Thyroid gland (tissue), 4 donors: ENCODE data around the gene MCHR1.

Source experiments
- POLR2A ChIP-seq, 2 donors: fragments of 450-650 bp; IDR thresholded peaks; one replicate each; pipeline ENCODE4 v1.6.1; 2017; ENCODE audit warnings: antibody characterized with exemption in 2 of 2, mild to moderate bottlenecking in 2 of 2, moderate library complexity in 1 of 2
- TF ChIP-seq, protein P1 (sequence below), 6 experiments: fragments of 200-600 bp in 3 of 6; fragments of 450-650 bp in 3 of 6; sonication (generic) in 3 of 6; IDR thresholded peaks; one replicate each; pipeline ENCODE4 v1.5.1; 2016 to 2019; ENCODE audit warnings: antibody characterized with exemption in 6 of 6, mild to moderate bottlenecking in 2 of 6, inconsistent platforms in 1 of 6, moderate library complexity in 1 of 6

DNA sequence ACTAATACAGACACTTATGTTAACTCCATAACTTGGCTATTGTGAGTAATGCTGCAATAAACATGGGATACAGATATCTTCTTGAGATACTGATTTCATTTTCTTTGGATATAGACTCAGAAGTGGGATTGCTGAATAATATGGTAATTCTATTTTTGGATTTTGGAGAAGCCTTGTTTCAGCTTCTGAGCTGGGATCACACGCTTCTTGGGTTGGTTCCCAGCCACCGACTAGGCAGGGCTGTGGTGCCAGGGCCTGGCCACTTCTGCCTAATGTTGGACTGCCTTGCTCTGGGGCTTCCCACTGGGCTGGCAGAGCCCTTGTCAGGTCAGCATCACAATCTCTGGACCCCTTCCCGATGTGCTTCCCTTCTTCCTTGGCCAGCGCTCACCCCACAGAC, 14.0 kb upstream of the MCHR1 start:
- TF ChIP-seq POLR2A (IDR thresholded peaks at IDR 0.05), result no peak
- TF ChIP-seq, protein P1, sequence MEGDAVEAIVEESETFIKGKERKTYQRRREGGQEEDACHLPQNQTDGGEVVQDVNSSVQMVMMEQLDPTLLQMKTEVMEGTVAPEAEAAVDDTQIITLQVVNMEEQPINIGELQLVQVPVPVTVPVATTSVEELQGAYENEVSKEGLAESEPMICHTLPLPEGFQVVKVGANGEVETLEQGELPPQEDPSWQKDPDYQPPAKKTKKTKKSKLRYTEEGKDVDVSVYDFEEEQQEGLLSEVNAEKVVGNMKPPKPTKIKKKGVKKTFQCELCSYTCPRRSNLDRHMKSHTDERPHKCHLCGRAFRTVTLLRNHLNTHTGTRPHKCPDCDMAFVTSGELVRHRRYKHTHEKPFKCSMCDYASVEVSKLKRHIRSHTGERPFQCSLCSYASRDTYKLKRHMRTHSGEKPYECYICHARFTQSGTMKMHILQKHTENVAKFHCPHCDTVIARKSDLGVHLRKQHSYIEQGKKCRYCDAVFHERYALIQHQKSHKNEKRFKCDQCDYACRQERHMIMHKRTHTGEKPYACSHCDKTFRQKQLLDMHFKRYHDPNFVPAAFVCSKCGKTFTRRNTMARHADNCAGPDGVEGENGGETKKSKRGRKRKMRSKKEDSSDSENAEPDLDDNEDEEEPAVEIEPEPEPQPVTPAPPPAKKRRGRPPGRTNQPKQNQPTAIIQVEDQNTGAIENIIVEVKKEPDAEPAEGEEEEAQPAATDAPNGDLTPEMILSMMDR (IDR thresholded peaks at IDR 0.05), result no peak
